Fibroblast of villous mesenchyme (primary cell): ENCODE results near the gene KMT2B. TPM values are rescaled to one million over a fixed set of nuclear protein-coding genes. Genes with fewer than 3 reads are reported as not detected.
A peak's percentile ranks its signal among the peaks of the same experiment; 100 is the strongest.

ENCODE experiments used
- DNase-seq: peaks from one replicate; pipeline ENCODE4 v3.0.0-alpha.2; 2010; ENCODE audit warnings: low read depth
- H3K4me3 ChIP-seq: 2 replicates; pipeline ENCODE4 v1.5.1; 2011; ENCODE audit warnings: low read depth, mild to moderate bottlenecking, low read length
- CTCF ChIP-seq: IDR thresholded peaks from 2 replicates; pipeline ENCODE4 v1.5.1; 2012; ENCODE audit warnings: low read depth, mild to moderate bottlenecking, low read length; ENCODE audit not compliant: insufficient read depth
- total RNA-seq: library from RNA; depleted of rRNA; stranded (reverse); fragments of >200 nt; gene quantifications from 2 replicates; pipeline ENCODE4 v1.2.3, GENCODE V29; 2012

Gene KMT2B
- total RNA-seq: 5.6 and 7.4 TPM in 2 replicates

- TF ChIP-seq CTCF: no peak
- peak; percentile 96 for DNase-seq
- peak within 1 kb of the TSS; percentile 84 for H3K4me3 ChIP-seq
Measured at GRCh38 chr19:35717665-35718344, at the start of gene KMT2B. TSS of gene KMT2B (plus strand) at chr19:35718003. CDS start at chr19:35718019, 16 bp downstream.

GRCh38 chr19:35669566-35669965 lies 48.2 kb upstream of the KMT2B start:
- no peak overlapping the region for H3K4me3 ChIP-seq
- no peak for TF ChIP-seq CTCF
- no peak for DNase-seq

GRCh38 chr19:35669974-35670373 lies 47.8 kb upstream of the KMT2B start:
- no peak for TF ChIP-seq CTCF
- no peak for DNase-seq
- no peak overlapping the region for H3K4me3 ChIP-seq

- H3K4me3 ChIP-seq: no peak overlapping the region
- no peak for TF ChIP-seq CTCF
- no peak for DNase-seq
Measured at GRCh38 chr19:35670686-35671085, 47.1 kb upstream of the KMT2B start.

- H3K4me3 ChIP-seq: no peak overlapping the region
- no peak for TF ChIP-seq CTCF
- peak; percentile 2 for DNase-seq
Measured at GRCh38 chr19:35671818-35672217, 46.0 kb upstream of the KMT2B start.

GRCh38 chr19:35673121-35673804 lies 44.5 kb upstream of the KMT2B start:
- H3K4me3 ChIP-seq: peak overlapping the region; percentile 58
- TF ChIP-seq CTCF: no peak
- DNase-seq: peak; percentile 57
